Psoas muscle (tissue), 8 donors: Measurements from ENCODE around the gene SETX. TPM values are rescaled to one million over a fixed set of nuclear protein-coding genes. Genes with fewer than 3 reads are reported as not detected.

ENCODE experiments used
- ATAC-seq, 4 donors: fragments of 200-7000 bp; cut with Tn5 transposase; one replicate each; pipeline ENCODE4 v1.9.1; 2020; ENCODE audit warnings: moderate library complexity in 3 of 4, mild to moderate bottlenecking in 2 of 4
- DNase-seq, 2 donors: peaks; one replicate each; pipeline ENCODE4 v3.0.0-alpha.2; 2020
- H3K27ac ChIP-seq: fragments of 200-600 bp; one replicate; pipeline ENCODE4 v1.8.0; 2022
- H3K27me3 ChIP-seq, 3 donors: fragments of 200-600 bp in 1 of 3; one replicate each; pipeline versions ENCODE4 v1.6.1 to v1.8.0; 2013 to 2022; ENCODE audit warnings: low read length in 2 of 3, mild to moderate bottlenecking in 2 of 3, moderate library complexity in 1 of 3; ENCODE audit not compliant: insufficient read depth in 3 of 3
- H3K36me3 ChIP-seq, 2 donors: fragments of 200-600 bp in 1 of 2; one replicate each; pipeline versions ENCODE4 v1.6.1 to v1.8.0; 2013 to 2022; ENCODE audit warnings: low read depth in 1 of 2, mild to moderate bottlenecking in 1 of 2, moderate library complexity in 1 of 2; ENCODE audit not compliant: insufficient read depth in 1 of 2
- H3K4me1 ChIP-seq: fragments of 200-600 bp; one replicate; pipeline ENCODE4 v1.8.0; 2022
- H3K4me3 ChIP-seq: fragments of 200-600 bp; one replicate; pipeline ENCODE4 v1.8.0; 2022; ENCODE audit warnings: mild to moderate bottlenecking
- H3K9me3 ChIP-seq: fragments of 200-600 bp; one replicate; pipeline ENCODE4 v1.8.0; 2022
- WGBS, 3 donors: extraction: QIAGEN DNeasy Blood & Tissue Kit; methylation state at CpG; one replicate each; pipeline versions ENCODE4 v1.1.6 to v1.1.7; 2013; 5-methylcytosine and 5-hydroxymethylcytosine counted together
- intact Hi-C, 2 donors: fragments of 100-400 bp; cut with DNase I; formaldehyde crosslinking; loops; one replicate each; pipeline versions ENCODE4 v1.11.0 to v1.14.2; 2022
- long read RNA-seq, 2 donors: library from polyadenylated mRNA; unstranded; transcript quantifications; one replicate each; pipeline ENCODE4 v2.0.0, GENCODE V29; 2021
- polyA plus RNA-seq, 3 donors: library from polyadenylated mRNA; stranded (reverse); fragments of 200-250 nt; gene quantifications; one replicate each; pipeline ENCODE4 v1.2.3, GENCODE V29; 2013
- total RNA-seq, 4 donors: library from RNA; stranded (reverse); fragmentation: NEBNext Ultra II Directional in 2 of 4; extraction: Animal tissue kit (Norgen Biotek cat#: 25700) in 2 of 4; gene quantifications; one replicate each; pipeline versions ENCODE4 v1.2.1 to v1.2.4, GENCODE V29; 2021 to 2023
- TF ChIP-seq, protein P1 (sequence below): fragments of 200-600 bp; IDR thresholded peaks from one replicate; pipeline ENCODE4 v1.8.0; 2022; ENCODE audit warnings: antibody characterized with exemption
- donor health status: healthy with polysubstance abuse.
- donor health status: DM: no; HTN: no; CAD: no; lungs with moderate emphysema.
- donor health status: Bipolar disorder and iron deficiency.
- donor health status: healthy.
- donor health status: DM: yes; HTN: yes; CAD: no.
- donor health status: DM: no; HTN: no; CAD: no.
- donor health status: DM: no; HTN: no; CAD: no.
- donor health status: DM: yes; HTN: yes; CAD: no.

SETX gene, protein sequence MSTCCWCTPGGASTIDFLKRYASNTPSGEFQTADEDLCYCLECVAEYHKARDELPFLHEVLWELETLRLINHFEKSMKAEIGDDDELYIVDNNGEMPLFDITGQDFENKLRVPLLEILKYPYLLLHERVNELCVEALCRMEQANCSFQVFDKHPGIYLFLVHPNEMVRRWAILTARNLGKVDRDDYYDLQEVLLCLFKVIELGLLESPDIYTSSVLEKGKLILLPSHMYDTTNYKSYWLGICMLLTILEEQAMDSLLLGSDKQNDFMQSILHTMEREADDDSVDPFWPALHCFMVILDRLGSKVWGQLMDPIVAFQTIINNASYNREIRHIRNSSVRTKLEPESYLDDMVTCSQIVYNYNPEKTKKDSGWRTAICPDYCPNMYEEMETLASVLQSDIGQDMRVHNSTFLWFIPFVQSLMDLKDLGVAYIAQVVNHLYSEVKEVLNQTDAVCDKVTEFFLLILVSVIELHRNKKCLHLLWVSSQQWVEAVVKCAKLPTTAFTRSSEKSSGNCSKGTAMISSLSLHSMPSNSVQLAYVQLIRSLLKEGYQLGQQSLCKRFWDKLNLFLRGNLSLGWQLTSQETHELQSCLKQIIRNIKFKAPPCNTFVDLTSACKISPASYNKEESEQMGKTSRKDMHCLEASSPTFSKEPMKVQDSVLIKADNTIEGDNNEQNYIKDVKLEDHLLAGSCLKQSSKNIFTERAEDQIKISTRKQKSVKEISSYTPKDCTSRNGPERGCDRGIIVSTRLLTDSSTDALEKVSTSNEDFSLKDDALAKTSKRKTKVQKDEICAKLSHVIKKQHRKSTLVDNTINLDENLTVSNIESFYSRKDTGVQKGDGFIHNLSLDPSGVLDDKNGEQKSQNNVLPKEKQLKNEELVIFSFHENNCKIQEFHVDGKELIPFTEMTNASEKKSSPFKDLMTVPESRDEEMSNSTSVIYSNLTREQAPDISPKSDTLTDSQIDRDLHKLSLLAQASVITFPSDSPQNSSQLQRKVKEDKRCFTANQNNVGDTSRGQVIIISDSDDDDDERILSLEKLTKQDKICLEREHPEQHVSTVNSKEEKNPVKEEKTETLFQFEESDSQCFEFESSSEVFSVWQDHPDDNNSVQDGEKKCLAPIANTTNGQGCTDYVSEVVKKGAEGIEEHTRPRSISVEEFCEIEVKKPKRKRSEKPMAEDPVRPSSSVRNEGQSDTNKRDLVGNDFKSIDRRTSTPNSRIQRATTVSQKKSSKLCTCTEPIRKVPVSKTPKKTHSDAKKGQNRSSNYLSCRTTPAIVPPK (N-terminal part only)
- total RNA-seq (10 to 100 TPM; 20.6 to 26.8 (median 22.7) TPM), polyA plus RNA-seq (10 to 100 TPM; 10.0 to 20.4 (median 19.8) TPM)
- long read RNA-seq, donor 1, partial matches to known transcripts = 8 of 9 reads
- long read RNA-seq, donor 1, other reads (novel, unspliced or antisense) = 1 of 9 reads
- long read RNA-seq, donor 2, full-length matches to known transcripts = 1 of 22 reads
- long read RNA-seq, donor 2, partial matches to known transcripts = 20 of 22 reads
- long read RNA-seq, donor 2, other reads (novel, unspliced or antisense) = 1 of 22 reads

DNA sequence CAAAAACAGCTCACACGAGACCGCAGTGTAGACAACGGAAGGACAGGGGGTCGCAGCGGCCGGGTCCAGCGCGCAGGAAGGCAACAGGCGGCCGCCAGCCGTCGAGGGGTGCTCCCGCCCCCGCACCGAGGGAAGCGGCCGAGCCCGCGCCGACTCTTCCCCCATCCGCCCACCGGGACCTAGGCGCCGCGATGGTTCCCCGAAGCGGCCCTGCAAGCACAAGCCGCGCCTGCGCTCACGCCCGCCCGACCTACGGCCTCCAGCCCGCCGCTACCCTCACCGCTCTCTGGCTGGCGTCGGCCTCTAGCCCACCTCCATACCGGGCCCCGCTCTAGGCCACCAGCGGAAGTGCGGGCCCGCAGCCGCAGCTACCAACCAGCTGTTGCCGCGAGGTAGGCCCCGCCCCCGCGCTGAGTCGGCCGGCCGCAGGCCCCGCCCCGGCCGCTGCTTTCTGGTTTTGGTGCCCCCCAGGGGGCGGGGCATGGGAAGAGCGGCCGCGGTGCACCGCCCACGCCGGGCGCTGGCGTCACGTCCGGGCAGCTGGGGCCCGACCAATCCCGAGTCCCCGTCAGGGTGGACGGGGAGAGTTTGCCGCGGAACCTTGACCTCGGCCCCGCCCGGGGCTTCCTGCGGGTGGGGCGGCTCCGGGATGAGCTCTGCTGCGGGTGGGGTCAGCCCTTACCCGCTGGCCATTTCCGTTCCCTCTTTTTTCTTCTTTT, at the start of gene SETX:
TSS of gene SETX (minus strand) at position 350 of the 719 bp plus-strand sequence. CDS start 5,558 bp downstream, outside the sequence.
- Histone ChIP-seq H3K36me3 (peaks cover 12 to 36% of the 10 kb centered on the region in 2 donors), H3K27ac (peak within 1 kb of the TSS; percentile 99), H3K27me3 (no peaks in the 10 kb centered on the region), H3K4me1 (peaks cover 29% of the 10 kb centered on the region), H3K4me3 (peak within 1 kb of the TSS; percentile 98), H3K9me3 (no peaks in the 10 kb centered on the region)
- intact Hi-C loops = loop anchor here in 1 of 2 donors (5.0 kb wide), 1 partner anchor 53 kb away; the partner anchor contains the start of gene TTF1
- TF ChIP-seq, protein P1, sequence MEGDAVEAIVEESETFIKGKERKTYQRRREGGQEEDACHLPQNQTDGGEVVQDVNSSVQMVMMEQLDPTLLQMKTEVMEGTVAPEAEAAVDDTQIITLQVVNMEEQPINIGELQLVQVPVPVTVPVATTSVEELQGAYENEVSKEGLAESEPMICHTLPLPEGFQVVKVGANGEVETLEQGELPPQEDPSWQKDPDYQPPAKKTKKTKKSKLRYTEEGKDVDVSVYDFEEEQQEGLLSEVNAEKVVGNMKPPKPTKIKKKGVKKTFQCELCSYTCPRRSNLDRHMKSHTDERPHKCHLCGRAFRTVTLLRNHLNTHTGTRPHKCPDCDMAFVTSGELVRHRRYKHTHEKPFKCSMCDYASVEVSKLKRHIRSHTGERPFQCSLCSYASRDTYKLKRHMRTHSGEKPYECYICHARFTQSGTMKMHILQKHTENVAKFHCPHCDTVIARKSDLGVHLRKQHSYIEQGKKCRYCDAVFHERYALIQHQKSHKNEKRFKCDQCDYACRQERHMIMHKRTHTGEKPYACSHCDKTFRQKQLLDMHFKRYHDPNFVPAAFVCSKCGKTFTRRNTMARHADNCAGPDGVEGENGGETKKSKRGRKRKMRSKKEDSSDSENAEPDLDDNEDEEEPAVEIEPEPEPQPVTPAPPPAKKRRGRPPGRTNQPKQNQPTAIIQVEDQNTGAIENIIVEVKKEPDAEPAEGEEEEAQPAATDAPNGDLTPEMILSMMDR = no peak
- WGBS, 3 donors = 0 to 1% (median 0%) methylated on average over 60 to 82 of the region's 82 CpGs
- ATAC-seq (peak; percentile 96 to 99 (median 98)), DNase-seq (peak; percentile 99)

DNA sequence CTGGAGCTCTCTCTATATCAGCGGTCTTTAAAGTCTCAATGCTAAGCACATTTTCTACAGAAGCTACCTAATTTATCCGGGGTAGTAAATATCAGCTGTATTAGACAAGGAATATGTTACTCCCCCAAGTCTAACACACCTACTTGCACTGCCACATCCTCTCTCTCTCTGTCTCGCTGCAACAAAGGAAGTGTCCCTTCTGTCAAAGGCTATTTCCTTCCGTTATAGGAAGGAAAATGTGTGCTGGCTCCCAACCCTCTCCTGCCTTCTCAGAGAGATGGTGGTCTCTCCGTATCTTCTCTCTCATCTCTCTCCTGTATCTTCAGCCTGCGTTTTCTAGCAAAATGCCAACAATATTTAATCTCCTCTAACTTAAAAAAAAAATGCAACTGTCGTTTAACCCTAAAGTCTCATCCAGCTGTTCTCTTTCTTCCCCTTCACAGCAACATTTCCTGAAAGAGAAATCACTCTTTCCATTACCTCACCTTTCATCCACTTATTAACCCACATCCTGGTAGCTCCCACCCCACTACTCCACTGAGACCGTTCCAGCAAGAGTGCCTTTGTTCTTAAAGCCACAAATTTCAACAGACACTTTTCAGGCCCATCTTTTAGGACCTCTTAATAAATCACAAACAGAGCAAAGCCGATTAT, 49.6 kb upstream of the SETX start:
- ATAC-seq (no peak), DNase-seq (no peak)
- intact Hi-C loops = no loop called here
- Histone ChIP-seq H3K27me3 (peaks cover 0 to 4% (median 2%) of the 10 kb centered on the region in 3 donors), H3K27ac (no peak overlapping the region), H3K9me3 (no peaks in the 10 kb centered on the region), H3K4me1 (peaks cover 9% of the 10 kb centered on the region), H3K4me3 (no peak overlapping the region), H3K36me3 (peaks cover 3 to 37% of the 10 kb centered on the region in 2 donors)
- WGBS, 3 donors = 40 to 43% (median 41%) methylated on average over 9 of the region's 9 CpGs
- TF ChIP-seq, protein P1 = no peak

DNA sequence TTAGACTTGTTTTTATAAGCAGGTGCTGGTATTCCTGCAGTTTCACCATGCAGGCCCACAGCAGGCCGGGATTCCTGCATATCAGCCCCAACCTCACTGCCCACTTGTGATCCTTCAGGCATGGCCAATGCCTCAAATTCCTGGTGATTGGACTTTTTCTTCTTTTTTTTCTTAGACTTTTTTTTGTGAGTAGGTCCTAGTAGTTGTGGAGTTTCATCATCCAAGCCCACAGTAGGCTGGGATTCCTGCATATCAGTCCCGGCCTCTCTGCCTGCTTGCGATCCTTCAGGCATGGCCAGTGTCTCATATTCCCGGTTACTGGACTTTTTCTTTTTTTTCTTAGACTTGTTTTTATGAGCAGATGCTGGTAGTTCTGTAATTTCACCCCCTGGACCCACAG, 47.0 kb upstream of the SETX start:
- 81 to 92% (median 84%) methylated on average over 4 of the region's 4 CpGs for WGBS, 3 donors
- TF ChIP-seq, protein P1 = no peak

More for the DNA sequence above, 47.0 kb upstream of the SETX start:
- DNase-seq (no peak), ATAC-seq (no peak)
- Histone ChIP-seq H3K4me3 (no peak overlapping the region), H3K9me3 (no peaks in the 10 kb centered on the region), H3K36me3 (peaks cover 8 to 62% of the 10 kb centered on the region in 2 donors), H3K27me3 (no peaks in the 10 kb centered on the region), H3K4me1 (peaks cover 9% of the 10 kb centered on the region), H3K27ac (no peak overlapping the region)
- intact Hi-C loops = no loop called here
